Spleen (tissue), 7 donors: ENCODE measurements around the gene MRAS.

Source experiments
- POLR2A ChIP-seq, 3 donors: fragments of 450-650 bp; IDR thresholded peaks; one replicate each; pipeline ENCODE4 v1.5.1; 2017; ENCODE audit warnings: antibody characterized with exemption in 3 of 3, mild to moderate bottlenecking in 1 of 3
- POLR2AphosphoS5 ChIP-seq, 3 donors: sonication (generic); formaldehyde crosslinking; IDR thresholded peaks; one replicate each; pipeline ENCODE4 v1.5.1; 2017; ENCODE audit warnings: antibody characterized with exemption in 3 of 3
- TF ChIP-seq, protein P1 (sequence below), 11 experiments: fragments of 200-600 bp in 7 of 11; fragments of 450-650 bp in 4 of 11; sonication (generic) in 4 of 11; IDR thresholded peaks in 8 of 11; conservative IDR thresholded peaks in 3 of 11; 1 replicate in 7 of 11; 2 replicates in 4 of 11; pipeline versions ENCODE4 v1.4.0 to v1.8.0; 2016 to 2021; ENCODE audit warnings: antibody characterized with exemption in 11 of 11, inconsistent platforms in 4 of 11, mild to moderate bottlenecking in 1 of 11
- donor health status: DM: no; HTN: no; CAD: no; lungs with moderate emphysema.
- donor health status: DM: no; HTN: no; CAD: no.
- donor health status: DM: no; HTN: no; CAD: no.

DNA sequence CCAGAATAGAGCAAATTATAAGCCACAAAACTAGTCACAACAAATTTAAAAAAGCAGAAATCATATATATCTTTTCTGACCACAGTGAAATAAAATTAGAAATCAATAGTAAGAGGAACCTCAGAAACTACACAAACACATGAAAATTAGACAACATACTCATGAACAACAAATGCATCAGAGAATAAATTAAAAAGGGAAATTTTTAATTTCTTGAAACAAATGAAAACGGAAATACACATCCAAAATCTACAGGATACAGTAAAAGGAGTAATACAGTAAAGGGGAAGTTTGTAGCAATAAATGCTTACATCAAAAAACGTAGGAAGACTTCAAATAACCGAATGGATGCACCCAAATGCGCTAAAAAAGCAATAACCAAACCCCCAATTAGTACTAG, 37.9 kb upstream of the MRAS start:
- TF ChIP-seq POLR2AphosphoS5 (IDR thresholded peaks at IDR 0.05) (no peak), POLR2A (IDR thresholded peaks at IDR 0.05) (no peak)
- TF ChIP-seq, protein P1, sequence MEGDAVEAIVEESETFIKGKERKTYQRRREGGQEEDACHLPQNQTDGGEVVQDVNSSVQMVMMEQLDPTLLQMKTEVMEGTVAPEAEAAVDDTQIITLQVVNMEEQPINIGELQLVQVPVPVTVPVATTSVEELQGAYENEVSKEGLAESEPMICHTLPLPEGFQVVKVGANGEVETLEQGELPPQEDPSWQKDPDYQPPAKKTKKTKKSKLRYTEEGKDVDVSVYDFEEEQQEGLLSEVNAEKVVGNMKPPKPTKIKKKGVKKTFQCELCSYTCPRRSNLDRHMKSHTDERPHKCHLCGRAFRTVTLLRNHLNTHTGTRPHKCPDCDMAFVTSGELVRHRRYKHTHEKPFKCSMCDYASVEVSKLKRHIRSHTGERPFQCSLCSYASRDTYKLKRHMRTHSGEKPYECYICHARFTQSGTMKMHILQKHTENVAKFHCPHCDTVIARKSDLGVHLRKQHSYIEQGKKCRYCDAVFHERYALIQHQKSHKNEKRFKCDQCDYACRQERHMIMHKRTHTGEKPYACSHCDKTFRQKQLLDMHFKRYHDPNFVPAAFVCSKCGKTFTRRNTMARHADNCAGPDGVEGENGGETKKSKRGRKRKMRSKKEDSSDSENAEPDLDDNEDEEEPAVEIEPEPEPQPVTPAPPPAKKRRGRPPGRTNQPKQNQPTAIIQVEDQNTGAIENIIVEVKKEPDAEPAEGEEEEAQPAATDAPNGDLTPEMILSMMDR (IDR thresholded peaks at IDR 0.05 in 8 of 11, conservative IDR thresholded peaks at IDR 0.05 in 3 of 11): no peak
